ENCODE data around the gene SYCE1.
"Not testable (repeated sequence)": the region's sequence is repeated elsewhere in the genome, so short reads cannot be mapped to it uniquely, and the experiment has no call there.

SYCE1 gene

GRCh38 chr10:133565441-133566294 is at the start of gene SYCE1:
Gene SYCE1 (minus strand): TSS chr10:133565583. CDS start chr10:133565529, 54 bp downstream.
- no peak for DNase-seq (ENCODE audit: insufficient read length, low spot score)
- FAIRE-seq = no peak

- FAIRE-seq = no peak
- DNase-seq (ENCODE audit: insufficient read length, low spot score) = no peak
These were observed 49.6 kb upstream of the SYCE1 start for GRCh38 chr10:133614830-133615580.

GRCh38 chr10:133613699-133614098 is 48.3 kb upstream of the SYCE1 start:
- FAIRE-seq (no peak), DNase-seq (ENCODE audit: insufficient read length, low spot score) (no peak)

GRCh38 chr10:133611079-133611478 is 45.7 kb upstream of the SYCE1 start:
- no peak for FAIRE-seq
- no peak for DNase-seq (ENCODE audit: insufficient read length, low spot score)

- DNase-seq (ENCODE audit: insufficient read length, low spot score) (no peak), FAIRE-seq (no peak)
These were observed 43.5 kb upstream of the SYCE1 start for GRCh38 chr10:133608855-133609254.

GRCh38 chr10:133603434-133603833 is 38.1 kb upstream of the SYCE1 start:
- not testable (repeated sequence) for FAIRE-seq; DNase-seq (ENCODE audit: insufficient read length, low spot score)

- FAIRE-seq (no peak), DNase-seq (ENCODE audit: insufficient read length, low spot score) (no peak)
These were observed 35.3 kb upstream of the SYCE1 start for GRCh38 chr10:133600657-133601056.

- not testable (repeated sequence) for FAIRE-seq; DNase-seq (ENCODE audit: insufficient read length, low spot score)
These were observed 34.5 kb upstream of the SYCE1 start for GRCh38 chr10:133599869-133600268.

- FAIRE-seq = no peak
- no peak for DNase-seq (ENCODE audit: insufficient read length, low spot score)
These were observed 27.3 kb upstream of the SYCE1 start for GRCh38 chr10:133592716-133593115.

- FAIRE-seq (no peak), DNase-seq (ENCODE audit: insufficient read length, low spot score) (no peak)
These were observed 25.6 kb upstream of the SYCE1 start for GRCh38 chr10:133590970-133591359.

GRCh38 chr10:133590226-133590969 is 25.0 kb upstream of the SYCE1 start:
- DNase-seq (ENCODE audit: insufficient read length, low spot score) (no peak), FAIRE-seq (no peak)

GRCh38 chr10:133577037-133577436 is 11.7 kb upstream of the SYCE1 start:
- FAIRE-seq; DNase-seq (ENCODE audit: insufficient read length, low spot score): not testable (repeated sequence)

- not testable (repeated sequence) for DNase-seq (ENCODE audit: insufficient read length, low spot score); FAIRE-seq
These were observed 8.1 kb upstream of the SYCE1 start for GRCh38 chr10:133573460-133573859.

GRCh38 chr10:133572055-133572454 is 6.7 kb upstream of the SYCE1 start:
- FAIRE-seq; DNase-seq (ENCODE audit: insufficient read length, low spot score): not testable (repeated sequence)

GRCh38 chr10:133569801-133570200 is 4.4 kb upstream of the SYCE1 start:
- not testable (repeated sequence) for FAIRE-seq; DNase-seq (ENCODE audit: insufficient read length, low spot score)

- DNase-seq (ENCODE audit: insufficient read length, low spot score); FAIRE-seq: not testable (repeated sequence)
These were observed 3.6 kb upstream of the SYCE1 start for GRCh38 chr10:133568831-133569527.

GRCh38 chr10:133568287-133568614 is 2.9 kb upstream of the SYCE1 start:
- no peak for FAIRE-seq
- DNase-seq (ENCODE audit: insufficient read length, low spot score) = no peak

GRCh38 chr10:133567609-133568286 is 2.4 kb upstream of the SYCE1 start:
- no peak for FAIRE-seq
- no peak for DNase-seq (ENCODE audit: insufficient read length, low spot score)

- DNase-seq (ENCODE audit: insufficient read length, low spot score) (no peak), FAIRE-seq (no peak)
These were observed 1.7 kb upstream of the SYCE1 start for GRCh38 chr10:133567119-133567518.

GRCh38 chr10:133564816-133565215 is 567 bp downstream of the SYCE1 start:
- DNase-seq (ENCODE audit: insufficient read length, low spot score) (no peak), FAIRE-seq (no peak)
